CD4-positive, alpha-beta T cell treated with Interleukin-17A for 1 hour (primary cell): ENCODE measurements around the gene NHSL2.

Experiments
- DNase-seq: peaks from one replicate; pipeline ENCODE4 v3.0.0-alpha.2; 2020

NHSL2 gene

DNA sequence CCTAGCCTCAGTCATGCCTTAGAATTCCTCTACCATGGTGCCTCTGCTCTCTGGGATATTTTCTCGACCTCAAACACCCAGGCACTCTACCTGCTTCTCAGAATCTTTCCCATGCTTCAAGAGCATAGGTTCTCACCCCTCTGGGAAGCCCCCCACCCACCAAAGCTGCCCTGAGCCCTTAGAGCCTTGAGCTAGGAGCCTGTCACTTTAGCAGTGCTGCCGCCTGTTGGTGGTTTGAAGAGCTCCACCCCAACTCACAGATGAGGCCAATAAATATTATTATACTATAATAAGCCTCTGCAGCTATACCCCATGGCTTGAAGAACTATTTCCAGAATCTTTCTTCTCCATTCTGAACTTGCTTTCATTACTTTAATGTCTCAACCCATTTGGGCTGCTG is 111.3 kb downstream of the NHSL2 start:
- peak; percentile 30 for DNase-seq

DNA sequence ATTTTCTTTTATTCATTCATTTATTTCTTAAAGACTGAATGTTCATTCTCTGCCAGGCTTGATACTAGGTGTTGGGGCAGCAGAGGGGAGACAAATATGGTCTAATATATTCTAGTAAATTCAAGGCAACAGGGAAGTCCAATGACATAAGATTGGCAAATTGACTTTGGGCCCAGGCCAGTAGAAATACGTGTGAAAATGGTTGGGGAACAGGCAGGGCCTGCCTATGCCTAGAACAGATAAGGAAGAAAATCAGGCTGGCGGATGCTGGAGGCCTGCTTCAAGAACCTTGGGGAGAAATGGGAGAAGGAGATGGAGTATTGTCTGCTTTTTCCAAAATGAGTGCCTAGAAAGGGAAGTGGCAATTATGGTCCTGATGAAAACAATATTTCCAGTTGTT is 112.4 kb downstream of the NHSL2 start:
- no peak for DNase-seq

DNA sequence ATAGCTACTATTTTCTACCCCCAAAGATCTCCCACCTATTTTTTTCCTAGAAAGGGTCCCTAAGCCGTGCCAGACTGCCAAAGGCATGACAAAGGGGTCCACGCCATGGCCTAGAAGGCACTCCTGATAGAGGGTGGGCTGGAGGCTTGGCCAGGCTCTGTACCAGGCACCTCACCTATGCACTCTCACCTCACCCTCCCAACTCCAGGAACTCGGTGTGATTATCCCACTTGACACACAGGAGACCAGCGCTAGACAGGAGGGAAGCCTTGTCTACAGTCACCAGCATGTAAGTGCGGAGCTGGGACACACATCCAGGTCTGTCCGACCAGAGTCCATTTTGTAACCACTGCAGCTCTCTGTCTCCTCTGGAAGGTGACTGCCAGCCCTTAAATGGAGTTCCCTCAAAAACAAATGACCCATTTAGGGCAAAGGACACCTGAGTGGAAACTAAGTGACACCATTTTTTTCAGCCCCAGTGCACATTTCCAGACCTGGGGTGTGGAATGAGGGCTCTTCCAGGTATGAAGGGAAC is 114.7 kb downstream of the NHSL2 start:
- DNase-seq, result no peak

DNA sequence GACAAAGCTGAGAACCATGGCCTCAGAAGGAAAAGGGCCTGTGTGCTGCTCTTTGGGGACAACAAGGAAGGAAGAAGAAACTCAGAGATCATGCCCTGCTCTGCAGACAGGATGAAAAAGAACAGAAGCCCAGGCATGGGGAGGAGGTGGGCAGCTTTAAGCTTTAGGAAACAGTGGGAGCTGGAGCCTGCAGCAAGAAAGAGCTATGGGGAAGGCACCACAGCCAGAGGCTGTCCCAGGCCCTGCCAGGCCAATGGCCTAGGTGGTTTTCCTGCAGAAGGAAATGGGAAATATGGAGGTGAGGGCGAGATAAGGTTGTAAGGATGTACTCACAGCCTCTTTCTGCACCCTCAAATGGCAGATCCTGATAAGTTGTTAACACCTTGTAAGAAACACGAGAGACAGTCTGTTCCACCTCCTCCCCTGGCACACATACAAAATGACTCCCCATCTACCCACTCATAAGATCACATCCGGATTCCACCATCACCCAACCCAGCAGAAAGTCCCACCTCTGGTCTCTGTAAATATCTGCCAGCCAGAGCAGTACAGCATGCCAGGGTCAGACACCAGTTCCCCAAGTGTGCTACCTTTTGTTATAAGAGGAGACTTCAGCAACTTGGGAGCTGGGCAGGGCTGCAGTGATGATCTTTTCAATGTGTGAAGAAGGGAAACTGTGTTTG is 115.8 kb downstream of the NHSL2 start:
- no peak for DNase-seq

DNA sequence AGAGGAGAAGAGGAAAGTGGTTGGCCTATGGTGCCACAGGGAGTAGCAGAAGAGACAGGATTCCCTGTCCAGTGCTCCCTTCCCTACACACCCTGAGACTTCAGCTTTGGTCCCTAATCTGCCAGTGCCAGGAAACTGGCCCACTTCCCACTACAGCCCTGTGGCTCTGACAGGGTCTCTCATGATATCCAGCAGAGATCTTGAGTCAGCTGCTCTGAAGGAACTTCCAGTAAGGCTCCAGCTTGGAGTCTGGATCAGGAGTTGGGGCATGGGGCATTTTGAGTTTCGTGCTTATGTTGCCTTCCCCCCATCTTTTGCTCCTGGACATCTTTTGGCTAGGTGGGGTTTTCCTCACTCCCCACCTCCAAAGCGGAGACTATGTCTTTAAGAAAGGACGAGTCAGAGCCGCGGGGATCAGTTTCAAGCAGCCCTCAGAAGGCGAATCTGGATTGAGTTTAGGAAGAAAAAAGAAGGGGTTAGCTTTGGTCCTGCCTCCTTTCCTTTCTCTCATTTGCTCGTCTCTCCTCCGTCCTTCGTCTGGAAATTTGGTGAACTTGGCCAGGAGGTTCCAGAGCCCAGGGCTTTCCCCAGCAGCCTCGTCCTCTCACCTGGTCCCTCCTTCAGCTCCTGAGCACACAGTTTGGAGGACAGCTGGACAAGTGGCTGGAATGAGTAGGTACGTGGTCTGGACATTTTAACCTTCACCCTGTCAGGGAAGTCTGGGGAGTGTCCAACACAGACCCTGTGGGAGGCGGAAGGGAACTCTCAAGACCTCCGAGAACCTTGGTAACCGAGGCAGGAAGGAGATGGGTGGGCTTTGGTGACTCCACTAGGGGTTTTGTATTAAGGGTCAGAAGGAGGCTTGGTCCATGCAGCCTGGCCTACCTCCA is 116.6 kb downstream of the NHSL2 start:
- no peak for DNase-seq

DNA sequence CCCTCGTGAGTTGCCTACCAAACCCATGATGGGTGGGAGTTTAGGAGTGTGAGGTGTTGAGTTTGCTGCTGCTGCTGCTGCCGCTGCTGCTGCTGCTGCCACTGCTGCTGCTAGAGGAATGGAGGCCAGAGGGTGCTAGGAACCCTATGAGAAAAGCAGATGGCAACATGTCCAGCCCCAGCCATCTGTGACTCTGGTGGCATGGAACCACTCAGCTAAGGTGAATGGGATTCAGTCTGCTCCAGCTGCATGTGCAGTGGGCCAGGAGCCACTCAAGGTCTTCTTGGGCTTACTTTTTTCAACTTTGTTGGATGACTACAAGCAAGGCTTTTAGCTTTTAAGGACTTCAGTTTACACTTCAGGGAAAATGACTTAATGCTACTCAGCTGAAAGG is 117.3 kb downstream of the NHSL2 start:
- no peak for DNase-seq

DNA sequence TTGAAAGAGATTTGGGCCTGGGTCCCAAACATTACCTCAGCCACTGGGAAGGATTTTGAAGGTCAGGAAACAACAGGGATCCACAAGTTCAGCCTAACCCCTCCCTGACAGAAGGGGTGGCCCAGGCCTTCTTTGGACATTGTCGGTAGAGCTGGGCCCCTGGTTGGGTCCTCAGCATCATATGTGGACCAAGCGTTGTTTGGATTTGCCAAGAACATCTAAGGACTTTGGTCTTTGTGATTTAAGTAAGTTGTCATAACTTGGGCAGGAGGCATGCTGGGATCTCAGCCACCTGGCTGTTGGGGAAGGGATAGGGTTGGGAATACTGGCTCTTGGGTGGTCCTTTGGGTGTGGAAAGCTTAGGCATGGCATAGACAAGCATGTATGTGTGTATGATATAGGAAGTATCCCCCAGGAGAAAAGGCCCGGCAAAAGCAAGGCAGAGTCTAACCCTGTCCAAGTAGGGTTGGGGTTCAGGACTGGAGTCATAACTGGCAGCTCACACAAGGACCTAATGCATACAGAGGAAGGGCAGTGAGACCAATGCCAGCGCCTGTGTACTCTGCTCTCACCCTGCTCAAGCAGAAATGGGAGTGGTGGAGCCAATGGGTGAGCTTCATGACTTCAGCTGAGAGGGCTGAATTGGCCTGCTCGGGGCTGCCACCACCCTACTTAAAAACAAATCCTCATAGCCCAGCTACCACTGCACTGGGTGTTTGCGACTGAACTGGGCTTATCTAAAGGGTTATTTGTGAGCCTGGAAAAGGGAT is 118.2 kb downstream of the NHSL2 start:
- no peak for DNase-seq

DNA sequence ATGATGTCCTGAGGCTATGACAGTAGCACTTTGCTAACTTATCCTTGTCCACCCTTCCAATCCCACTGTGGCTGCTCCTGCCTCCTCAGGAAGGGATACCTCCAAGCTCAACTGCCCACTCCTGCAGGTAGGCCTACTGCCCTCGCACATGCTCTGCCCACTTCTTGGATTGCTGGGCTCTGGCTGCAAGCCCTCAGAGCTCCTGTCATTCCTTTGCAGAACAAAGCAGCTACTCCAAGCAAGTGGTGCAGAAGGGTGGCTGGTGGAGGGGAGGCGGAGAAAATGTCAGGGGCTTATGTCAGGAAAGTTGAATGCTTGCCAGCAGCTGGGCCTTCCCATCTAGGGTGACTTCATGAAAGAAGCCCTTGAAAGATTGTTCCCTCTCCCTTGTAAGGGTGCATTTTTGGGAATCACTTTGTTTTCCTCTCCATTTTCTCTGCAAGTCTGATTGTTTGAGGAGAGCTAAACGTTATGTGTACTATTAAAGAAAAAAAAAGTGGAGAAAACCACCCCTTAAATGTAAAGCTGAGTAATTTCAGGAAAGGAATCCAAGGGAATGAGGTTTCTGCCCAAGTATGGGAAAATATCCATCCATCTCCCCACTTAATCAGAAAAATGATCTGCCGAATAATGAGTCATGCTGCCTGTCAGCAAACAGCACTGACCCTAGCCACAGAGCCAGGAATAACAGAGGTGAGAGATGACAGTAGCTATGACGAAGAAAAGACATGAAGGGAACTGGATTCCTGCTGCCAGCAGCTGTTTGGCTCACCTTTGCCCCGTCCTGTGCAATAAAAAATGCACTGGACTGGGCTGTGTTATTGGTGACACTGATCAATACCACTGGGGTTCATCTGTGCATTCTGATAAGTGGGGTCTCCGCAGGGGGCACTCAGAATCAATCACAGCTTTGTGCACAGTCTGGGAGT is 119.1 kb downstream of the NHSL2 start:
- DNase-seq, result no peak

DNA sequence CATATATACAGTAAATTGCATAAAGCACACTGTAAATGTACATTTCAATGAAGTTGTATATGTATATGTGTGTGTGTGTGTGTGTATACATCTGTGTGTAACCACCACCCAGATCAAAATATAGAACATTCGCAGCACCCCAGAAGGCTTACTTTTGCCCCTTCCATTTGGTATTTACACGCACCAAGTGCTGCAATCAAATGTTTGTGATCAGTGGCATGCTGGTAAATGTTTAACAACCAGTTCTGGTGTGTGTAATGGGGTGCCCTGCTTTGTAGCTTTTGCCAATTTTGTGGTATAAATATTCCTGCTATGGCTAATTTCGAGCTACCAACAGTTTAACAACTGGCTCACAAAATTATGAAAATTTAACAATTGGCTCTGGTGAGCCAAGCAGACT is 119.8 kb downstream of the NHSL2 start:
- no peak for DNase-seq

DNA sequence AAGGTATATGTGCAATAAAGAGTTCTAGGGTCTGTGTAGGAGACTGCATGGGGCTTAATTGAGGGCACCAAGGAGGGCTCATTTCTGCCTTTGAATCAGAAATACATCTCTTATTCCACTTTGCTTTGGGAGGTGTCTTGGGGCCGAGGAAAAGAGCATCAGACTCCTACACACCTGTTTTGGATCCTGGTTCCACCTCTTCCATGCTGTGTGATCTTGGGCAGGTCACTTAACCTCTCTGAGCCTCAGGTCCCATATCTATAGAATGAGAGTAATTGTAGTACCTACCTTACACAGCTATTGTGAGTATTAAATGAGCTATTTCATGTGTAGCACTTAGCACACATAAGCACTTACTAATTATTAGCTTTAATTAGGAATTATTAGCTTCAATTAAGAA is 120.5 kb downstream of the NHSL2 start:
- no peak for DNase-seq

DNA sequence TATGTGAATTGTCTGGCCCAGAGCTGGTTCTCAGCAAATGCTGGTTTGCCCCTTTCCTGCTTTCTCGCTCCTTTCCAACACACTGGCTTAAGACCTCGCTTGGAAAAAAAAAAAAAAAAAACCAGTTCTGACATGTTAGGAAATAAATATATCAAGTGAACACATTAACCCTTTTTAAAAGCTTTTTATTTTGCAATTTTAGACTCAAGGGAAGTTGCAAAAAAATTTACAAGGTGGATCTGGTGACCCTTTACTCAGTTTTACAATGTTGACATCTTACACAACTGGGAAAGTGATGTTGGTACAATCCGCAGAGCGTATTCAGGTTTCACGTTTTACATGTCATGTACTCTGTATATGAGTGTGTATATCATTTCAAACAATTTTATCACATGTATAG is 121.0 kb downstream of the NHSL2 start:
- DNase-seq, result no peak

DNA sequence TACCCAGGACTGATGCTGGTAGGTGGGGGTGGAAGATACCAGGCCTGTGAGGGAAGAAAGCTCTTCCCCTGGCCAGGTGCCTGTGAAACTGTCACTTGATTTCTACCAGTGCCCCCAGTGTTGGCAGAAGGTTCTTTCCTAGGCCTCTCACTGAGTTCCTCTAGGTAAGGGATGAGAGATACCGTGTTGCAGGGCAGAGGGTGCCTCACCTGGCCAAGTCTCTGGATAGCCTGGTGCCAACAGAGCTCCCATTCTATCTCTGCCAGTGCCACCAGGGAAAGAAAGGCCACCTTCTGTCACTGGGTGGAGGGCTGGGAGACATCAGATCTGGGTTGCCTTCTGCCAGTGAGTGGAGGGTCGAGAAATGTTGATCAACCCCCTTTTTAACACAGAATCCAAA is 127.0 kb downstream of the NHSL2 start:
- DNase-seq, result no peak

DNA sequence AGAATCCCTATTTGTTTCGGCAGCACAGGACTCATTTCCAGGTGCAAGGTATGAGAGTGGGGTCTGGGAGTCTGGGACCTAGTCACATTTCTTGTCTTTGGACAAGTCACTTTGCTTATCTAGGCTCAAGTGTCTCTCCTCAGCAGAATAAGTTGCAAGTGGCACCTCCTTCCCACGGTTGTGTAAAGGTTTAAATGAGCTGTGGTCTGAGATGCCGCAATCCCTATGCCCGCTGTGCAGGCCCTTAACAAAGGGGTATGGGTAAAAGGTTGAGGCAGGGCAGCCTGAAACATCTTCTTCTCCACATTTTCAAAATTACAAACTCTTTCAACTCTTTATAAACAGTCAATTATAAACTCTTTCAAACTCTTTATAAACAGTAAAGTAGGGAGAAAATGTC is 127.4 kb downstream of the NHSL2 start:
- DNase-seq, result no peak

DNA sequence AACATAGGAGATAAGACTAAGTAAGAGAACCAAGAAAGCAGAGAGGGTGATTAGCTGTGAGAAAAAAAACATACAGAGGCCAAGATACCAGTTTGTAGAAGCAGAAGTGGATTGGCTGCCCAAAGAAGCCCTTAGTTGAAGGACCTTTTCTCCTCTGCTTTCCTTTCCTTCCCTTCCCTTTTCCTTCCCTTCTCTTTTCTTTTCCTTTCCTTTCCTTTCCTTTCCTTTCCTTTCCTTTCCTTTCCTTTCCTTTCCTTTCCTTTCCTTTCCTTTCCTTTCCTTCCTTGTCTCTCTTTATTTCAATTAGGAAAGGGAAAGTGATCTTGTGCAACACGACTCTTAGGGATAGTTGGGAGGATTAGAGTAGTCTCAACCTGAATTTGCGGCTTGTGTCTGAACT is 128.2 kb downstream of the NHSL2 start:
- DNase-seq, result no peak

DNA sequence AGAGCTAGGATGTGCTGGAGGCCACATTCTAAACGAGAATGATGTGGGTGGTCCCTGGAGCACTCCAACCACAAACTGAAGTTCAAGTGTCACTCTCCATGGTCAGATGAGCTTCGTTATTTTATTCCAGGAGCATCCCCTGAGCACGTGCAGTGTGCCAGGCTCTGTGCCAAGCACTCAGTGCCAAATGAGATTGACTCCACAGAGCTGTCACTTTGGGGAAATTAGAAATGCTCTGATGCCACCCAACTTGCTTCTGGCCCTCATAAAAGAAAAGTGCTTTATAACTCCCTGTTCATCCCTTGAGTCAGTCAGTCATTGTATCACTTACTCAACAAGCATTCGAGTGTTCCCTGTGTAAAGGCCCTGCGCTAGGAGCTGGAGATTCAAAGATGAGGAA is 129.9 kb downstream of the NHSL2 start:
- no peak for DNase-seq

DNA sequence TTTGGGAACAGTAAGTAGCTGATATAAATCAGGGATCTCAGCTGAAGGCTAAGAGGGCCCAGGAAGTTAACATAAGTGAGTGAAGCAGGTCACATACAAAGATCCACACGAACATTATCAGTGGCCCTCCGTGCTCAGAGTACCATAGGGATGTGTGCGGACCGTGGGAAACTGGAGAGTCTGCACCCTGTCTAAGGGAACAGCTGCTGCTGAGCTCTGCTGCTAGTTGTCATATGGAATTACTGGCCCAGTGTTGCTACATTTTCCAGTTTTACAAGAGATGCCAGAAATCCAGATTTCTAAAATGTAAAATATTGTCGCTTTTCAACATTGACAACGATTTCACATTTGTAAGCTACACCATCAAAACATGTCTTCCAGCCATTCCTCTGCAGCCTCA is 130.5 kb downstream of the NHSL2 start:
- no peak for DNase-seq

DNA sequence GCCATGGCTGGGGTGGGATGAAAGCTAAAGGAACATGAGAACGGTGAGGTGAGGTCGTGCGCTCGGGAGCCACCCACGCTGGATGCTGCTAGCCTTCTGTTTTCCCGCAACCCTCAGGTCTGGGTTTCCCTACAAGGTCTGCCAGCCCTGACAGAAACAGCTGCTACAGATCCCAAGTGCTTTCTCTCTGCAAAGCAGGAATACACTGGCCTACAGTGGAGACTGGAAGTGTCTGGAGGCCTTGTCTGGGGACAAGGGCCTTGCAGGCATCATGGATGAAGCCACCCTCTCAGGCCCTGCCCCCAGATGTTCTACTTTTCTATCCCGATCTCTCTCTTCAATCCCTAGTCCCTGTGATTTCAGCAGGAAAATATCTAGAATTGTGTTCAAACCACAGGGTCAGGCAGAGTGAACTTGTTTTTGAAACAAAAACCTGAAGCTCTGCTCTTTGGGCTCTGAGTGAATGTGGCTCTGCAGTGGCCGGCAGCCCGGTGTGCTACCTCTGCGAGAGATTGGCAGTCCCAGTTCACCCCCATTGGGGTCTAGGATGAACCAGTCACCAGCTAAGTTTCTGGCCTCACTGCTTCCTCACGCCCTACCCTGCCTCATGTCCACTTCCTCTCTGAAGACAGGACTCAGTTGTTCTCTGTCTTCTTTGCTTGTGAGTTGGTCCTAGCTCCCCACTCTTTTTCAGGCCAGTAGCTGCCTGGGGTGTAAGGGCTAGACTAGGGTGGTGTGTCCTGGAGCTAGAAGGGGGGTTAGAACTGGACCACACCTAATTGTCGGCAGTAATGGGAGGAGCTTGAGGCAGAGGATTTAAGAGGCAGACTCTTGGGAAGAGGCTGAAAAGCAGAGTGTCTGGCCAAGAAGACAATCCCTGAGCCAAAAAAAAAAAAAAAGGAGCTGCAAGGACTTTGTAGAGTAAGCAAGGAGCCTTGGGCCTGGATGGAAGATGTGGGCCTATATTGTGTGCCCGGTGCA is 131.5 kb downstream of the NHSL2 start:
- no peak for DNase-seq

DNA sequence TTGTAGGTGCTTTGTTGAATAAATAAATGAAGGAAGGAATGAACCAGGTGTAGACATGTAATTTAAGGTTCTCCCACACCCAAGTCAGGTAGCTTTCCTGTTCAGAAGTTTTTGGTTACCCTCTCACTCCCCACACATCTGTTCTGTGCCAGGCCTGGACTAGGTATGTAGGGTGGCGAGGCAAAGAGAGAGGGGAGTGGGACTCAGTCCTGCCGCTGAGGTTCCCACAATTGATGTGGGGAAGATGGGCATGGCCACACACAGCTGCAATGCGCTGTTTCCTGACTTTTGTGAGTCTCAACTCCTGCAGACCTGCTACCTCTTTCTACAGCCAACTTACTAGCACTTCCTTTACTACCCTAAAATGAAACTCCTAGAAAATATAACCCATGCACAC is 132.2 kb downstream of the NHSL2 start:
- no peak for DNase-seq

DNA sequence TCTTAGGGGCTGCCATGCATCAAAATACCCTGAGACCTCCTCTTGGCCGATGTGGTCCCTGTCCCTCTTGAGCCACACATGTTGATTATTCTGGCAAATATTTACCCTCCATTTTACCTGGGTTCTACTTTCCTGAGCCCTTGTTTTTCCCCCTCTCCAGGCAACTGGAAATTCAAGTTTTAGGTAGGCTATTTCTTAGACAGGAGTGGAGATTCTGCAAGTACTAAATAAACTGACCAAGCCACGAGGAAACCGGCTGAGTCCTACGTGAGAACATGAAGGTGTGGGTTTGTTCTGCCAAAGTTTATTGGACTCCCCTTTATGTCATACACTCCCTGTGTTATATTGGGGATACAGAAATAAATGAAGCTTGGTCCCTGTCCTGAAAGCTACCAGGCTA is 133.0 kb downstream of the NHSL2 start:
- no peak for DNase-seq

DNA sequence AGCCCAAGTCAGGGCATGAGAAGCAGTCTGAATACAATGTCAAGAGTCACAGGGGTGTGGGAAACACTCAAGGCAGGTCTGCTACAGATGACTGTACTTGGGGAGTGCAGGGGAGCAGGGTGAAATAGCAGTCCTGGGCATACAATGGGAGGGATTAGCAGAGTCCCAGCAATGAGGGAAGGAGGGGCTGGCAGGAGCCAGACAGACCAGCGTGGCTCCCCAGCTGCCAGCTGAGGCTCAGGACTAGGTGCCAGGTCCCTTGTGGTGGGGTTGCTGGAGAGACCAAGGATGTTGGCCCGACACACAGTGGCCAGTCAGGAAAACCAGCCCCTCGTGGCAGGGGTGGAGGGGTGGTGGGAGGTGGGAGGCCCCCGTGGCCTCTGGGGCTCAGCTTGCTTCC is 134.5 kb downstream of the NHSL2 start:
- DNase-seq, result no peak
